Karpas-422 (cell line): ENCODE results near the gene EP400. TPM values are rescaled to one million over a fixed set of nuclear protein-coding genes. Genes with fewer than 3 reads are reported as not detected.

Source experiments
- DNase-seq: peaks from one replicate; pipeline ENCODE4 v3.0.0-alpha.2; 2015
- H2AFZ ChIP-seq: fragments of 200-600 bp; sonication (generic); 2 replicates; pipeline ENCODE4 v1.6.1; 2014; ENCODE audit warnings: antibody characterized with exemption, low read length, mixed read lengths
- H3K27ac ChIP-seq: fragments of 200-600 bp; sonication (generic); 2 replicates; pipeline ENCODE4 v1.5.1; 2014; ENCODE audit warnings: mild to moderate bottlenecking, low read length, moderate library complexity
- H3K27me3 ChIP-seq: fragments of 200-600 bp; sonication (generic); 2 replicates; pipeline ENCODE4 v1.6.1; 2014; ENCODE audit warnings: low read length, mixed read lengths
- H3K36me3 ChIP-seq: fragments of 200-600 bp; sonication (generic); 2 replicates; pipeline ENCODE4 v1.6.1; 2014; ENCODE audit warnings: low read length, mixed read lengths; ENCODE audit not compliant: insufficient read depth
- H3K4me1 ChIP-seq: fragments of 200-600 bp; sonication (generic); 2 replicates; pipeline ENCODE4 v1.6.1; 2014; ENCODE audit warnings: mild to moderate bottlenecking, low read length, mixed read lengths
- H3K4me2 ChIP-seq: fragments of 200-600 bp; sonication (generic); 2 replicates; pipeline ENCODE4 v1.6.1; 2014; ENCODE audit warnings: low read length, low read depth, mild to moderate bottlenecking; ENCODE audit not compliant: poor library complexity, severe bottlenecking
- H3K4me3 ChIP-seq: fragments of 200-600 bp; sonication (generic); 2 replicates; pipeline ENCODE4 v1.5.1; 2014; ENCODE audit warnings: mild to moderate bottlenecking, antibody characterized with exemption, low read length, mixed read lengths
- H3K79me2 ChIP-seq: fragments of 200-600 bp; sonication (generic); 2 replicates; pipeline ENCODE4 v1.6.1; 2014; ENCODE audit warnings: mild to moderate bottlenecking, low read length, mixed read lengths
- H3K9ac ChIP-seq: fragments of 200-600 bp; sonication (generic); 2 replicates; pipeline ENCODE4 v1.6.0; 2014; ENCODE audit warnings: low read length
- H3K9me2 ChIP-seq: fragments of 200-600 bp; sonication (generic), shearing (Covaris generic); replicated peaks from 2 replicates; pipeline ENCODE4 v1.6.0; 2014; ENCODE audit warnings: mild to moderate bottlenecking, low read length, moderate library complexity; ENCODE audit not compliant: insufficient read depth
- H3K9me3 ChIP-seq: fragments of 300-700, 200-600 bp; sonication (generic); 2 replicates; pipeline ENCODE4 v1.6.1; 2014; ENCODE audit warnings: low read length, mixed read lengths
- H4K20me1 ChIP-seq: fragments of 200-600 bp; sonication (generic); 2 replicates; pipeline ENCODE4 v1.6.1; 2014; ENCODE audit warnings: mild to moderate bottlenecking, antibody characterized with exemption, low read length, low read depth; ENCODE audit not compliant: insufficient read depth
- total RNA-seq: library from RNA; depleted of rRNA; stranded (reverse); fragments of >200 nt; shearing (Covaris generic); gene quantifications from 2 replicates; pipeline ENCODE4 v1.2.3, GENCODE V29; 2014; ENCODE audit warnings: low replicate concordance

Gene EP400
- total RNA-seq, 1 experiment from 2014 or later, result 13.7 TPM

- no peak for DNase-seq
- no peaks in the 10 kb centered on the region for H4K20me1 ChIP-seq
- H3K4me3 ChIP-seq, result no peak overlapping the region
- H3K9ac ChIP-seq, result no peak overlapping the region
- peaks cover 15% of the 10 kb centered on the region; the same call in 1 of the 2 replicates for H3K36me3 ChIP-seq
- no peaks in the 10 kb centered on the region for H3K4me1 ChIP-seq
- no peaks in the 10 kb centered on the region for H3K27me3 ChIP-seq
- H2AFZ ChIP-seq, result no peak overlapping the region
- no peak overlapping the region for H3K27ac ChIP-seq
- H3K9me2 ChIP-seq, result no peaks in the 10 kb centered on the region
- H3K9me3 ChIP-seq, result no peaks in the 10 kb centered on the region
- H3K4me2 ChIP-seq, result no peak overlapping the region
- no peaks in the 10 kb centered on the region for H3K79me2 ChIP-seq
Observed at GRCh38 chr12:131988054-131988796, 38.5 kb downstream of the EP400 start.

GRCh38 chr12:131989021-131989420, 39.3 kb downstream of the EP400 start:
- Histone ChIP-seq H3K9ac (no peak overlapping the region), H3K9me2 (no peaks in the 10 kb centered on the region), H4K20me1 (no peaks in the 10 kb centered on the region), H2AFZ (no peak overlapping the region), H3K27me3 (no peaks in the 10 kb centered on the region), H3K9me3 (no peaks in the 10 kb centered on the region), H3K27ac (no peak overlapping the region), H3K36me3 (peaks cover 18% of the 10 kb centered on the region; the same call in 1 of the 2 replicates), H3K4me3 (no peak overlapping the region), H3K4me1 (no peaks in the 10 kb centered on the region), H3K4me2 (no peak overlapping the region), H3K79me2 (no peaks in the 10 kb centered on the region)
- no peak for DNase-seq

- no peak overlapping the region for H2AFZ ChIP-seq
- no peak overlapping the region for H3K4me2 ChIP-seq
- H3K4me1 ChIP-seq, result no peaks in the 10 kb centered on the region
- H3K4me3 ChIP-seq, result no peak overlapping the region
- DNase-seq, result no peak
- no peaks in the 10 kb centered on the region for H3K79me2 ChIP-seq
- no peaks in the 10 kb centered on the region for H3K27me3 ChIP-seq
- no peaks in the 10 kb centered on the region for H3K9me2 ChIP-seq
- peaks cover 26% of the 10 kb centered on the region for H3K36me3 ChIP-seq
- H4K20me1 ChIP-seq, result no peaks in the 10 kb centered on the region
- H3K27ac ChIP-seq, result no peak overlapping the region
- H3K9ac ChIP-seq, result no peak overlapping the region
- H3K9me3 ChIP-seq, result no peaks in the 10 kb centered on the region
Observed at GRCh38 chr12:131990066-131990979, 40.6 kb downstream of the EP400 start.

DNA sequence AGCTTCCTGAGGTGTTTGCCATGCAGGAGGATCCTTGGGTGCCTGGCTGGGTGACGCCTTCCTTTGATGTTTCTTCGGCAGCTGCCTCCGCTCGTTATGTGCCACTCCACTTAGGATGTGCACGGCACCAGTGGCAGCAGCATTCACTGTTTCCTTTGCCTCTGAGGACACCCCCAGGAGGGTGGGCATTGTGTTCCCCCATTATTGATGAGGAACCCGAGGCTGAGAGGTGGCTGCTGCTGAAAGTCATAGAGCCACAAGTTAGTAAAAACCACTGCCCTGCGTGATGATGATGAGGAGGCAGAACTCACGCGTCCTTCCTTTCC, 41.2 kb downstream of the EP400 start:
- Histone ChIP-seq H3K9me3 (no peaks in the 10 kb centered on the region), H3K79me2 (no peaks in the 10 kb centered on the region), H3K36me3 (peaks cover 26% of the 10 kb centered on the region), H4K20me1 (no peaks in the 10 kb centered on the region), H3K9ac (no peak overlapping the region), H3K4me3 (no peak overlapping the region), H3K4me1 (no peaks in the 10 kb centered on the region), H3K27ac (no peak overlapping the region), H3K4me2 (no peak overlapping the region), H2AFZ (no peak overlapping the region), H3K27me3 (no peaks in the 10 kb centered on the region), H3K9me2 (no peaks in the 10 kb centered on the region)
- no peak for DNase-seq

- Histone ChIP-seq H3K79me2 (no peaks in the 10 kb centered on the region), H3K9me2 (no peaks in the 10 kb centered on the region), H3K27ac (no peak overlapping the region), H3K36me3 (peaks cover 26% of the 10 kb centered on the region), H4K20me1 (no peaks in the 10 kb centered on the region), H3K4me3 (no peak overlapping the region), H2AFZ (no peak overlapping the region), H3K27me3 (no peaks in the 10 kb centered on the region), H3K9ac (no peak overlapping the region), H3K4me2 (no peak overlapping the region), H3K9me3 (no peaks in the 10 kb centered on the region), H3K4me1 (no peaks in the 10 kb centered on the region)
- DNase-seq, result no peak
Observed at GRCh38 chr12:131991816-131992430, 42.2 kb downstream of the EP400 start.

DNA sequence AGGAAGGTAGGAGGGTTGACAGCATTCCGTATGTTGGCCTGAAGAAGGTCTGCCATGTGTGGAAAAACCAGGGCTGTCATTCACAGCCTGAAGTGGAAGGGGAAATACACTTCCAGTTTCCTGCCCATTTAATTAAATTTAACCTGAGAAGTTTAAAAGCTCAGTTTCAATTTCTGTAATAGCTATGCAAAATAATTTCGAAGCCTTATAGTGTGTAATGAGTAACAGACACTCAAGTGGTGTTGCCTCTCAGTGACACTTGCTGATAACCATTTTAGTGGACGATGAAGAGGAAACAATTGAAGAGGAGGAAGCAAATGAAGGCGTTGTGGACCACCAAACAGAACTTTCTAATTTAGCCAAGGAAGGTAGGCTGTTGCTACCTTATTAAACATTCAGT, 44.8 kb downstream of the EP400 start:
- Histone ChIP-seq H3K79me2 (peaks cover 5% of the 10 kb centered on the region; the same call in 1 of the 2 replicates), H3K9ac (no peak overlapping the region), H3K9me2 (no peaks in the 10 kb centered on the region), H3K9me3 (no peaks in the 10 kb centered on the region), H2AFZ (no peak overlapping the region), H3K4me1 (no peaks in the 10 kb centered on the region), H4K20me1 (no peaks in the 10 kb centered on the region), H3K4me2 (no peak overlapping the region), H3K27me3 (no peaks in the 10 kb centered on the region), H3K4me3 (no peak overlapping the region), H3K27ac (no peak overlapping the region), H3K36me3 (peaks cover 26% of the 10 kb centered on the region)
- no peak for DNase-seq

DNA sequence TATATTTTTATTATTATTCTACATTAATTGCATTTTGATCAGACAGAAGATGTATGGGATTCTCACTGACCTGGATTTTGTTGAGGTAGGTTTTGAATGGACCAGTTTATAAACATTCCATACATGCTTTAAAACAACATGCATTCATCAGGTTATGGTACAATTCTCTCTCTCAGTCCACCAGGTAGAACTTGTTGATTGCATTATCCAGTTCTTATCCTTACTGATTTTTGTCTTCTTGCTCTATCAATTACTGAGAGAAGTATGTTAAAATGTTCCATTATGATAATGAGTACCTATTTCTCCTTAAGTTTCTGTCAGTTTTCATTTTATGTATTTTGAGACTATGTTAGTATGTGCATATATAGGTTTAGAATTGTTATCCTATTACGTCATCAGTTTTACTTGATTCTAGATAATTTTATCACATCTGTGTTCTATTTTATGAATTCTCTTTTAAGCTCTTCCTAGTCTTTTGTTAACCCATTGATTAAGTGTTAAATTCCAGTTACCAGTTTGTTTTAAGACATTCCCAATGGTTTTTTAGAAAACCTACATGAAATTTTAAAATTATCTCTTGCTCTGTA, 50.6 kb downstream of the EP400 start:
- Histone ChIP-seq H3K9me2 (no peaks in the 10 kb centered on the region), H3K9me3 (no peaks in the 10 kb centered on the region), H4K20me1 (no peaks in the 10 kb centered on the region), H2AFZ (no peak overlapping the region), H3K4me2 (no peak overlapping the region), H3K27ac (no peak overlapping the region), H3K4me3 (no peak overlapping the region), H3K9ac (no peak overlapping the region), H3K79me2 (peaks cover 9% of the 10 kb centered on the region; the same call in 1 of the 2 replicates), H3K4me1 (no peaks in the 10 kb centered on the region), H3K27me3 (no peaks in the 10 kb centered on the region), H3K36me3 (no peaks in the 10 kb centered on the region; the same call in 1 of the 2 replicates)
- no peak for DNase-seq

DNA sequence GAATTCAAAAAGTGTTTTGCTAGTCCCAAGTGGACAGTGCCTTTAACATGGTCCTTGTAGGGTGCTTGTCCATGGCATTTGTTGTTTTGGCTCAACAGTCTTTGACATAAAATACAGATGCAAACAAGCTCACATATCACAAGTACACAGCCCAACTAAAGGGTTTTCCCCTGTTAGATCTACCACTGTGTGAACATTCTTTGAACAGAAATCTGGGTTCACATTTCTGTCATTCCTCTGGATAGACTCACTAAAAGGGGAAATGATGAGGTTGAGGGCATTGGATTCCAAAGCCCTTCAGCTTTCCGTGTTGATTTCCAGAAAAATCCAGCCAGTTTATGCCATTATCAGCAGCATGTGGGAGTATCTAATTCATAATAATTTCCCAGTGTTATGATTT, 54.1 kb downstream of the EP400 start:
- no peaks in the 10 kb centered on the region for H3K4me1 ChIP-seq
- no peak overlapping the region for H3K9ac ChIP-seq
- H3K79me2 ChIP-seq, result peaks cover 7% of the 10 kb centered on the region; the same call in 1 of the 2 replicates
- H3K27ac ChIP-seq, result no peak overlapping the region
- H2AFZ ChIP-seq, result no peak overlapping the region
- peaks cover 9% of the 10 kb centered on the region; the same call in 1 of the 2 replicates for H3K36me3 ChIP-seq
- no peaks in the 10 kb centered on the region for H4K20me1 ChIP-seq
- no peak overlapping the region for H3K4me2 ChIP-seq
- no peaks in the 10 kb centered on the region for H3K9me2 ChIP-seq
- no peak overlapping the region for H3K4me3 ChIP-seq
- no peaks in the 10 kb centered on the region for H3K9me3 ChIP-seq
- H3K27me3 ChIP-seq, result no peaks in the 10 kb centered on the region
- no peak for DNase-seq
